ENCODE measurements around the gene ARHGAP6.

The ARHGAP6 gene

DNA sequence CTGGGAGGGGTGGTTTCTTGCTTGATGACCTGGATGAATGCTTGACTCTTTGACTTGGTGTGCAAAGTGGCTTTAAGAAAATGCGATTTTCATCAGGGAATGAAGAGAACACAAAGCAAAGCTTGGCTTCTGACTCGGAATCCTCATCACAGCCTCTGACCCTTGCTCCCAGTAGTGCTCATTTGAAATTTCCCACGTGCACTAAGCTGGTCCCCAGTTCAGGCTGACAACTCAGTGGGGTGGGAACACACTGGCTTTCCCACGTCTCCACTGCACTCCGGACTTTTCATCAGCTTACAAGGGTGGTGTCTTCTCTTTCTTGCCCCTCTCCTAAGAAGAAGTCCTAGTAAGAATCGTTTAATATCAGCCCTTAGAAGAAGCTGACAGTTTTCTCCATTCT, 501.3 kb downstream of the ARHGAP6 start:
- no peak for DNase-seq (ENCODE audit: low read depth)
- TF ChIP-seq CTCF (conservative IDR thresholded peaks at IDR 0.05; ENCODE audit: low read length): no peak
- no peak overlapping the region for H3K4me3 ChIP-seq (ENCODE audit: low read length)

GRCh38 chrX:11159149-11159548, 506.6 kb downstream of the ARHGAP6 start:
- TF ChIP-seq CTCF (conservative IDR thresholded peaks at IDR 0.05; ENCODE audit: low read length): no peak
- H3K4me3 ChIP-seq (ENCODE audit: low read length): no peak overlapping the region
- no peak for DNase-seq (ENCODE audit: low read depth)

GRCh38 chrX:11151799-11152559, 513.7 kb downstream of the ARHGAP6 start:
- no peak for DNase-seq (ENCODE audit: low read depth)
- H3K4me3 ChIP-seq (ENCODE audit: low read length): no peak overlapping the region
- TF ChIP-seq CTCF (conservative IDR thresholded peaks at IDR 0.05; ENCODE audit: low read length): no peak

DNA sequence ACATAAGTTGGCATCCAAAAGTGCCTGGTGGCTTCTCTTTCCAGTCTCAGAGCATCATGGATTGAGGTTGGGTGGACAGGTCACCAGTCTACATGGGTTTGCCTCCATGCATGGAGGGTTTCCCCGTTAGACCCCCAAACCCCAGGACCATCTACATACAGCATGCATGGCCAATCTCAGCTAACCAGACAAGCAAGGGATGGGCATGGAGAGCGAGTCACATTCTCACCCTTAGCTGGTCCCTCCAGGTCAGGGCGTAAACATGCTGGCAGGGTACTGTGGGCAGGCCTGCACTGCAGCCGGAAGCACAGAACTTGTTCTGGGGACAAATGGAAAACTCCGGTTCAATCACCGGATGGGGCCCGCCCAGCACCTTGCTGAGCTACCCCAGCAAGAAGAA, 517.3 kb downstream of the ARHGAP6 start:
- H3K4me3 ChIP-seq (ENCODE audit: low read length): no peak overlapping the region
- TF ChIP-seq CTCF (conservative IDR thresholded peaks at IDR 0.05; ENCODE audit: low read length): no peak
- DNase-seq (ENCODE audit: low read depth): no peak

DNA sequence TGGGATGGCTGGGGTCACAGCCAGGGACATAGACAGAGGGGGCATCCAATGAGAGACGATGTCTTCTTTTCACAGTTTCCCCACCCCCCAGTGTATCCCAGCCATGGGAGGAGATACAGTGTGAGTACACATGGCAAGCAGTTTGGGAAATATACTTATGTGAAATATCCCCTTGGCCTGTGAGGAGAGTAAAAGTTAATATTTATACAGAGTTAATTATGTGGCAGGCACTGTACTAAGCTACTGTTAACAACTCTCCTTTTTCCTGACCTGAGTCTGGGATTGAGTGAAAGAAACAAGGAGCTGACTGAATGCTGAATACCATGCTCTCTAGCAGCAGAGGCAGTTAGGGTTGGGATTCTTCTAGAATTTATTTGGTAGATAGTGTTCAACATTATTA, 519.3 kb downstream of the ARHGAP6 start:
- TF ChIP-seq CTCF (conservative IDR thresholded peaks at IDR 0.05; ENCODE audit: low read length): no peak
- no peak for DNase-seq (ENCODE audit: low read depth)
- no peak overlapping the region for H3K4me3 ChIP-seq (ENCODE audit: low read length)

- DNase-seq (ENCODE audit: low read depth): peak; percentile 67
- TF ChIP-seq CTCF (conservative IDR thresholded peaks at IDR 0.05; ENCODE audit: low read length): peak; percentile 58
- H3K4me3 ChIP-seq (ENCODE audit: low read length): no peak overlapping the region
These were observed 521.6 kb downstream of the ARHGAP6 start for GRCh38 chrX:11143931-11144678.
